HL-60 (cell line): ENCODE results near the gene PARD6G.

Experiments used
- DNase-seq, 2 experiments: peaks; one replicate each; pipeline ENCODE4 v3.0.0-alpha.2; 2010 to 2020; ENCODE audit warnings: low read depth in 1 of 2, low spot score in 1 of 2
- H3K27ac ChIP-seq: fragments of 250-450 bp; sonication (Bioruptor Pico); replicated peaks from 2 replicates; pipeline ENCODE4 v1.5.1; 2020; ENCODE audit warnings: mild to moderate bottlenecking, moderate library complexity
- H3K27me3 ChIP-seq: fragments of 250-450 bp; sonication (Bioruptor Pico); 2 replicates; pipeline ENCODE4 v1.5.1; 2021; ENCODE audit warnings: mild to moderate bottlenecking, moderate library complexity; ENCODE audit not compliant: insufficient read depth, poor library complexity, severe bottlenecking
- H3K4me3 ChIP-seq: replicated peaks from 2 replicates; pipeline ENCODE4 v1.5.1; 2011; ENCODE audit warnings: mild to moderate bottlenecking, control low read depth, low read length; ENCODE audit not compliant: insufficient read depth
- CTCF ChIP-seq: IDR thresholded peaks from one replicate; pipeline ENCODE4 v1.5.1; 2011; ENCODE audit warnings: low read length, control low read depth, inconsistent platforms; ENCODE audit not compliant: insufficient read depth
- GABPA ChIP-seq: IDR thresholded peaks from 2 replicates; pipeline ENCODE4 v1.6.1; 2012; ENCODE audit warnings: low read depth
- POLR2AphosphoS5 ChIP-seq: IDR thresholded peaks from 2 replicates; pipeline ENCODE4 v1.6.1; 2012; ENCODE audit warnings: low read depth
- REST ChIP-seq: IDR thresholded peaks from 2 replicates; pipeline ENCODE4 v1.6.1; 2012; ENCODE audit warnings: low read depth; ENCODE audit not compliant: insufficient replicate concordance
- SPI1 ChIP-seq: IDR thresholded peaks from 2 replicates; pipeline ENCODE4 v1.6.1; 2012; ENCODE audit warnings: low read depth, mild to moderate bottlenecking, borderline replicate concordance

PARD6G gene

GRCh38 chr18:80147037-80147417 is 100.3 kb downstream of the PARD6G start:
- peak overlapping the region; percentile 48 for H3K4me3 ChIP-seq
- DNase-seq, result no peak
- no peak overlapping the region for H3K27ac ChIP-seq

GRCh38 chr18:80145196-80145804 is 102.0 kb downstream of the PARD6G start:
- no peak for DNase-seq
- no peak for TF ChIP-seq GABPA
- TF ChIP-seq SPI1, result no peak
- TF ChIP-seq POLR2AphosphoS5, result no peak
- no peak for TF ChIP-seq REST
- no peak for TF ChIP-seq CTCF
- no peak overlapping the region for H3K27ac ChIP-seq
- H3K27me3 ChIP-seq, result no peaks in the 10 kb centered on the region
- no peak overlapping the region for H3K4me3 ChIP-seq

More at GRCh38 chr18:80147037-80147417, 100.3 kb downstream of the PARD6G start:
- TF ChIP-seq GABPA (no peak), CTCF (no peak), POLR2AphosphoS5 (no peak), SPI1 (no peak), REST (no peak)
- H3K27me3 ChIP-seq, result no peaks in the 10 kb centered on the region

GRCh38 chr18:80143881-80144280 is 103.4 kb downstream of the PARD6G start:
- DNase-seq, result no peak
- Histone ChIP-seq H3K27me3 (no peaks in the 10 kb centered on the region), H3K4me3 (no peak overlapping the region), H3K27ac (no peak overlapping the region)
- no peak for TF ChIP-seq CTCF
- no peak for TF ChIP-seq GABPA
- TF ChIP-seq POLR2AphosphoS5, result no peak
- no peak for TF ChIP-seq SPI1
- TF ChIP-seq REST, result no peak
